Right lobe of liver (tissue), 6 donors: ENCODE data around the gene IGSF10. TPM values are rescaled to one million over a fixed set of nuclear protein-coding genes. Genes with fewer than 3 reads are reported as not detected.

Experiments
- ATAC-seq, 4 donors: fragments of 200-7000 bp; cut with Tn5 transposase; one replicate each; pipeline ENCODE4 v1.9.1; 2020; ENCODE audit warnings: mild to moderate bottlenecking in 4 of 4, moderate library complexity in 4 of 4
- DNase-seq, 3 donors: peaks; one replicate each; pipeline ENCODE4 v3.0.0-alpha.2; 2020
- H3K27ac ChIP-seq, 3 donors: fragments of 200-600 bp; one replicate each; pipeline ENCODE4 v1.8.0; 2022
- H3K27me3 ChIP-seq, 2 donors: fragments of 200-600 bp; one replicate each; pipeline ENCODE4 v1.8.0; 2022
- H3K36me3 ChIP-seq, 4 donors: fragments of 200-600 bp; sonication (generic) in 1 of 4; one replicate each; pipeline versions ENCODE4 v1.5.1 to v1.8.0; 2017 to 2022; ENCODE audit warnings: control low read depth in 1 of 4
- H3K4me1 ChIP-seq, 4 donors: fragments of 200-600 bp; sonication (generic) in 1 of 4; one replicate each; pipeline versions ENCODE4 v1.5.1 to v1.8.0; 2017 to 2022; ENCODE audit warnings: control low read depth in 1 of 4
- H3K4me3 ChIP-seq, 3 donors: fragments of 200-600 bp; one replicate each; pipeline ENCODE4 v1.8.0; 2022
- H3K9me3 ChIP-seq, 4 donors: fragments of 200-600 bp; sonication (generic) in 1 of 4; one replicate each; pipeline versions ENCODE4 v1.5.1 to v1.8.0; 2017 to 2022; ENCODE audit warnings: control low read depth in 1 of 4
- CTCF ChIP-seq, 4 donors: fragments of 200-600 bp in 3 of 4; fragments of 450-650 bp in 1 of 4; IDR thresholded peaks; one replicate each; pipeline versions ENCODE4 v1.5.1 to v1.8.0; 2016 to 2022; ENCODE audit warnings: antibody characterized with exemption in 4 of 4, mild to moderate bottlenecking in 2 of 4
- POLR2A ChIP-seq: fragments of 450-650 bp; IDR thresholded peaks from one replicate; pipeline ENCODE4 v1.6.1; 2017; ENCODE audit warnings: antibody characterized with exemption, mild to moderate bottlenecking
- WGBS: methylation state at CpG from one replicate; pipeline ENCODE4 v1.1.6; 2018; ENCODE audit warnings: low coverage, low lambda C conversion rate; ENCODE audit not compliant: insufficient coverage; ENCODE audit errors: missing lambda C conversion rate; 5-methylcytosine and 5-hydroxymethylcytosine counted together
- intact Hi-C, 2 donors: fragments of 100-400 bp; cut with DNase I; formaldehyde crosslinking; loops; one replicate each; pipeline versions ENCODE4 v1.11.2 to v1.14.1; 2022
- total RNA-seq, 6 experiments: library from RNA; depleted of rRNA in 2 of 6; stranded (reverse); fragments of >200 nt in 2 of 6; fragmentation: NEBNext Ultra II Directional in 3 of 6; extraction: Animal tissue kit (Norgen Biotek cat#: 25700) in 3 of 6; gene quantifications; one replicate each; pipeline versions ENCODE4 v1.1.0 to v1.2.4, GENCODE V29; 2016 to 2023
- donor health status: DM: no; HTN: yes; CAD: no.
- donor health status: DM: no; HTN: no; CAD: no.
- donor health status: DM: no; HTN: no; CAD: no.
- donor health status: DM: no; HTN: yes; CAD: no.
- donor health status: DM: no; HTN: yes; CAD: no.

Gene IGSF10
- total RNA-seq, 6 experiments from 2014 or later = 0.06 to 0.35 (median 0.17) TPM

DNA sequence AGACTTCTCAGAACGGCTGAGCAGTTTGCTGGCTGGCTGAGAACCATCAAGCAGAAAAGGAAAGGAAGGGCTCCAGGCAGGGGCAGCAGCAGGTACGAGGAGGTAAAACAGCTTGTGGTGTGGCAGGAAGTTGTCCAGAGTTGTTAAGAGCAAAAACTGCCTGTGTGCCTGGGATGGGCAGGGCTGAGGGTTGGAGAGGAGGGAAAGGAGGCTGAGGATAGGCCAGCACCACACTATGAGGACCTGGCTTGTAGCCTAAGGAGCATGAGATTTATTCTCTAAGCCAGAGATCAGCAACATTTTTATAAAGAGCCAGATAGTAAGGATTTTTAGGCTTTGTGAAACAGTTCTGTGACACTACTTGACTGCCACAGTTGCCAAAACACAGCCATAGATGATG, 8.0 kb downstream of the IGSF10 start:
- no peaks in the 10 kb centered on the region for H3K9me3 ChIP-seq
- no peak overlapping the region for H3K4me3 ChIP-seq
- ATAC-seq (no peak), DNase-seq (no peak)
- WGBS = 44% methylated on average over 2 of the region's 2 CpGs
- H3K27me3 ChIP-seq = no peaks in the 10 kb centered on the region
- TF ChIP-seq CTCF (IDR thresholded peaks at IDR 0.05) (no peak), POLR2A (no peak)
- H3K27ac ChIP-seq = no peak overlapping the region
- no peaks in the 10 kb centered on the region for H3K4me1 ChIP-seq
- intact Hi-C loops = no loop called here
- no peaks in the 10 kb centered on the region for H3K36me3 ChIP-seq

- no peaks in the 10 kb centered on the region for H3K9me3 ChIP-seq
- H3K27ac ChIP-seq = no peak overlapping the region
- no peaks in the 10 kb centered on the region for H3K4me1 ChIP-seq
- DNase-seq = no peak
- no peaks in the 10 kb centered on the region for H3K27me3 ChIP-seq
- no peak overlapping the region for H3K4me3 ChIP-seq
- intact Hi-C loops = no loop called here
- ATAC-seq = no peak
- WGBS = 35% methylated on average over 1 of the region's 1 CpG
- TF ChIP-seq CTCF (IDR thresholded peaks at IDR 0.05) = no peak
- TF ChIP-seq POLR2A = no peak
- H3K36me3 ChIP-seq = no peaks in the 10 kb centered on the region
Measured at GRCh38 chr3:151452368-151452767, 8.5 kb downstream of the IGSF10 start.

DNA sequence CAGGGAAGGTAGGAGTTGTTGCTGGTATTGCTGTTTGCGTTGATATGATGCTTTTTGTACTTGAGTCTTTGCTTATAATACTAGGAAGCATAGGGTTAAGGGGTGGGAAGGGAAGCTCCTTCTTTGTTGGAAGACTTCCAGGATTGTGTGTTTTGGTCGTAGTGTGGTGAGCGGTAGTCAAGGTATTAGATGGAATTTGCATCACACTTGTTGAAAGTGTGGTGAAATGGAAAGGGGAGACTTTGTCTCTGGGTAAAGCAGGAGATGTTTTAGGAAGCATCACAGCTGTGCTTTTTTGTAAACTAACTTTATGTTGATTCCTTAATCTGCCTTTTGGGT, 14.9 kb downstream of the IGSF10 start:
- Histone ChIP-seq H3K27me3 (no peaks in the 10 kb centered on the region), H3K36me3 (no peaks in the 10 kb centered on the region), H3K9me3 (no peaks in the 10 kb centered on the region), H3K4me1 (no peaks in the 10 kb centered on the region), H3K27ac (no peak overlapping the region), H3K4me3 (no peak overlapping the region)
- no peak for ATAC-seq
- WGBS = 54% methylated on average over 3 of the region's 3 CpGs
- TF ChIP-seq POLR2A = no peak
- no peak for TF ChIP-seq CTCF (IDR thresholded peaks at IDR 0.05)
- intact Hi-C loops = loop anchor here (10.0 kb wide), 3 partner anchors 399 to 479 kb away; no protein-coding TSS in a partner anchor
- DNase-seq = no peak

GRCh38 chr3:151445273-151446001, 15.4 kb downstream of the IGSF10 start:
- H3K9me3 ChIP-seq = no peaks in the 10 kb centered on the region
- no peak overlapping the region for H3K4me3 ChIP-seq
- no peaks in the 10 kb centered on the region for H3K36me3 ChIP-seq
- intact Hi-C loops = loop anchor here (10.0 kb wide), 3 partner anchors 399 to 479 kb away; no protein-coding TSS in a partner anchor
- TF ChIP-seq POLR2A (no peak), CTCF (IDR thresholded peaks at IDR 0.05) (no peak)
- DNase-seq (no peak), ATAC-seq (peak in 1 of 4 donors; percentile 19)
- WGBS = 100% methylated on average over 1 of the region's 5 CpGs
- H3K27me3 ChIP-seq = no peaks in the 10 kb centered on the region
- no peak overlapping the region for H3K27ac ChIP-seq
- H3K4me1 ChIP-seq = no peaks in the 10 kb centered on the region
